WERI-Rb-1 (cell line): ENCODE results near the gene WDR1.

Source experiments
- DNase-seq: peaks from one replicate; pipeline ENCODE4 v3.0.0-alpha.2; 2020
- H3K27ac ChIP-seq: fragments of 250-450 bp; sonication (Bioruptor Pico); 2 replicates; pipeline ENCODE4 v1.5.1; 2020; ENCODE audit warnings: mild to moderate bottlenecking, moderate library complexity
- H3K27me3 ChIP-seq: fragments of 250-450 bp; sonication (Bioruptor Pico); 2 replicates; pipeline ENCODE4 v1.5.1; 2021; ENCODE audit warnings: mild to moderate bottlenecking, low read depth, moderate library complexity; ENCODE audit not compliant: insufficient read depth, severe bottlenecking
- H3K36me3 ChIP-seq: fragments of 250-450 bp; sonication (Bioruptor Pico); 2 replicates; pipeline ENCODE4 v1.5.1; 2020; ENCODE audit warnings: mild to moderate bottlenecking, moderate library complexity
- H3K4me3 ChIP-seq: 2 replicates; pipeline ENCODE4 v1.5.1; 2011; ENCODE audit warnings: low read depth, mild to moderate bottlenecking, control low read depth, low read length
- H3K9me3 ChIP-seq: fragments of 250-450 bp; sonication (Bioruptor Pico); 2 replicates; pipeline ENCODE4 v1.5.1; 2021; ENCODE audit warnings: mild to moderate bottlenecking, moderate library complexity; ENCODE audit not compliant: severe bottlenecking
- TF ChIP-seq, protein P1 (sequence below): IDR thresholded peaks from 2 replicates; pipeline ENCODE4 v1.5.1; 2011; ENCODE audit warnings: low read depth, mild to moderate bottlenecking, control low read depth, inconsistent platforms, low read length

WDR1 gene

DNA sequence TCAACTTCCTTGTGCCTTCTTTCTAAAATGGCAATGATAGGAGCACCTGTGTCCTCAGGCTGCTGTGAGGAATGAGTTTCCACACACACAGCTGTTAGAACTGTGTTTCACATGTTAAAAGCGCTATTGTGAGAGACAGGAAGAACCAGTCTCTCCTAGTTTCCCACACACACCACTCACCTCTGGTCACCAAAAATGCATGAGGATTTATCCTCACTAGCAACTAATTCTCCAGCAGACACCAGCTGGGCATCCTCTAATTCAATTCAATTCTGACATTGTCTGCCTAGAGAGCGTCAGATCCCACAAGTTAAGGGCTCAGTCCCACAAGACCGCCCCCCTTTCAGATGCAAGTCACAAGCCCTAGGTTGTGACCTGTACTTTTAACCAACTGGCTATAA, 66.3 kb downstream of the WDR1 start:
- H3K36me3 ChIP-seq = no peaks in the 10 kb centered on the region
- DNase-seq = peak; percentile 54
- TF ChIP-seq, protein P1, sequence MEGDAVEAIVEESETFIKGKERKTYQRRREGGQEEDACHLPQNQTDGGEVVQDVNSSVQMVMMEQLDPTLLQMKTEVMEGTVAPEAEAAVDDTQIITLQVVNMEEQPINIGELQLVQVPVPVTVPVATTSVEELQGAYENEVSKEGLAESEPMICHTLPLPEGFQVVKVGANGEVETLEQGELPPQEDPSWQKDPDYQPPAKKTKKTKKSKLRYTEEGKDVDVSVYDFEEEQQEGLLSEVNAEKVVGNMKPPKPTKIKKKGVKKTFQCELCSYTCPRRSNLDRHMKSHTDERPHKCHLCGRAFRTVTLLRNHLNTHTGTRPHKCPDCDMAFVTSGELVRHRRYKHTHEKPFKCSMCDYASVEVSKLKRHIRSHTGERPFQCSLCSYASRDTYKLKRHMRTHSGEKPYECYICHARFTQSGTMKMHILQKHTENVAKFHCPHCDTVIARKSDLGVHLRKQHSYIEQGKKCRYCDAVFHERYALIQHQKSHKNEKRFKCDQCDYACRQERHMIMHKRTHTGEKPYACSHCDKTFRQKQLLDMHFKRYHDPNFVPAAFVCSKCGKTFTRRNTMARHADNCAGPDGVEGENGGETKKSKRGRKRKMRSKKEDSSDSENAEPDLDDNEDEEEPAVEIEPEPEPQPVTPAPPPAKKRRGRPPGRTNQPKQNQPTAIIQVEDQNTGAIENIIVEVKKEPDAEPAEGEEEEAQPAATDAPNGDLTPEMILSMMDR = no peak

GRCh38 chr4:10048941-10049697, 67.5 kb downstream of the WDR1 start:
- no peaks in the 10 kb centered on the region for H3K36me3 ChIP-seq
- H3K27me3 ChIP-seq = no peaks in the 10 kb centered on the region
- TF ChIP-seq, protein P1 = no peak
- H3K27ac ChIP-seq = no peak overlapping the region
- H3K9me3 ChIP-seq = no peaks in the 10 kb centered on the region
- H3K4me3 ChIP-seq = no peak overlapping the region
- no peak for DNase-seq

More for the DNA sequence above, 66.3 kb downstream of the WDR1 start:
- Histone ChIP-seq H3K4me3 (no peak overlapping the region), H3K27me3 (no peaks in the 10 kb centered on the region), H3K9me3 (no peaks in the 10 kb centered on the region), H3K27ac (peak overlapping the region; percentile 79)

DNA sequence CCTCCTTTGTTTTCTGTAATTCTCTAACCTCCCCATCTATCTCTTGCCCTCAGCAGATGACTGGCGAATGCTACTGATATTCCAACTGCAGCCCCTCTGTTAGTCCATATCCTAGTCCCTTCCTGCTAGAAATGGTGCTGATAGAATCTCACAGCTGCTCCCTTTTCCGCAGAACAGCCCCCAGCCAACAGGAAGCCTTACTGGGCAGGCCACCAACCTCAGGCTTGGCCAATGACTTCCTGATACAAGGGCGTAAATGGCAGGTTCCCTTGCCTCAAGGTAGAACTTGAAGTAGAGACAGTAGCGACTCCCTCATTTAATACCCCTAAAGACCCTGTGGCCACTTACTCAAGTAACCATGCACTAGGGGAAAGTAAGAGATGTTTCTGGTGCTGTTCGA, 68.6 kb downstream of the WDR1 start:
- Histone ChIP-seq H3K4me3 (no peak overlapping the region), H3K36me3 (no peaks in the 10 kb centered on the region), H3K9me3 (no peaks in the 10 kb centered on the region), H3K27ac (no peak overlapping the region), H3K27me3 (no peaks in the 10 kb centered on the region)
- TF ChIP-seq, protein P1 = no peak
- no peak for DNase-seq

- Histone ChIP-seq H3K27ac (no peak overlapping the region), H3K27me3 (no peaks in the 10 kb centered on the region), H3K36me3 (no peaks in the 10 kb centered on the region), H3K9me3 (peaks cover 8% of the 10 kb centered on the region), H3K4me3 (no peak overlapping the region)
- DNase-seq = no peak
- TF ChIP-seq, protein P1 = no peak
Measured at GRCh38 chr4:10046471-10046870, 70.1 kb downstream of the WDR1 start.

GRCh38 chr4:10045481-10045880, 71.1 kb downstream of the WDR1 start:
- Histone ChIP-seq H3K27me3 (no peaks in the 10 kb centered on the region), H3K9me3 (peaks cover 8% of the 10 kb centered on the region), H3K4me3 (no peak overlapping the region), H3K36me3 (no peaks in the 10 kb centered on the region), H3K27ac (no peak overlapping the region)
- DNase-seq = no peak
- TF ChIP-seq, protein P1 = no peak

DNA sequence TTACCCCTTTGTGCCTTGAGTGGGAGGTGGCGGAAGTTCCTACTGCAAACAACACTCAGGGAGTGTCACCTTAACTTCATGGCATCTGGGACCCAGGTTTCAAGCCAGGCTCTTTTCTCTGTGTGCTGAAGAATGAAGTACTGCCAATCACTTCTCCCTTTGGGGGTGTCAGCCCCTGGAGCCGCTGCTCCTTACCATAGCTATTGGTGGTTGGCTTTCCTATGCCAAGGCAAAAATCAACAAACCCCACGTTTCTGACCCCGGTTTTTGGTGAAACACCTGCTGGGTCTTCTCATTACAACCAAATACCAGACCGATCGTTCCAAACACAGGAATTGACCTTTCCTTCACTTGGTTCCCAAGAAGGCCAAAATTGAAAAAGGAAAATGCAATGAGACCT, 75.6 kb downstream of the WDR1 start:
- H3K27me3 ChIP-seq = no peaks in the 10 kb centered on the region
- peaks cover 8% of the 10 kb centered on the region for H3K9me3 ChIP-seq
- TF ChIP-seq, protein P1 = no peak
- no peak for DNase-seq
- peak overlapping the region; percentile 41; the same call in 1 of the 2 replicates for H3K27ac ChIP-seq
- H3K4me3 ChIP-seq = no peak overlapping the region
- no peaks in the 10 kb centered on the region for H3K36me3 ChIP-seq
